BE2C (cell line): Measurements from ENCODE around the gene LRRC8C.

ENCODE experiments used
- DNase-seq: peaks from one replicate; pipeline ENCODE4 v3.0.0-alpha.2; 2020
- H3K27me3 ChIP-seq: fragments of 250-450 bp; sonication (Bioruptor Pico); 2 replicates; pipeline ENCODE4 v1.5.1; 2020; ENCODE audit warnings: mild to moderate bottlenecking
- H3K36me3 ChIP-seq: fragments of 250-450 bp; sonication (Bioruptor Pico); 2 replicates; pipeline ENCODE4 v1.5.1; 2020; ENCODE audit warnings: mild to moderate bottlenecking
- H3K4me1 ChIP-seq: fragments of 250-450 bp; sonication (Bioruptor Pico); 2 replicates; pipeline ENCODE4 v1.5.1; 2020
- H3K4me3 ChIP-seq: 2 replicates; pipeline ENCODE4 v1.5.1; 2011; ENCODE audit warnings: low read depth, low read length
- H3K9me3 ChIP-seq: fragments of 250-450 bp; sonication (Bioruptor Pico); 2 replicates; pipeline ENCODE4 v1.5.1; 2020
- TF ChIP-seq, protein P1 (sequence below): IDR thresholded peaks from 2 replicates; pipeline ENCODE4 v1.5.1; 2012; ENCODE audit warnings: mild to moderate bottlenecking, low read depth, low read length

Gene LRRC8C

DNA sequence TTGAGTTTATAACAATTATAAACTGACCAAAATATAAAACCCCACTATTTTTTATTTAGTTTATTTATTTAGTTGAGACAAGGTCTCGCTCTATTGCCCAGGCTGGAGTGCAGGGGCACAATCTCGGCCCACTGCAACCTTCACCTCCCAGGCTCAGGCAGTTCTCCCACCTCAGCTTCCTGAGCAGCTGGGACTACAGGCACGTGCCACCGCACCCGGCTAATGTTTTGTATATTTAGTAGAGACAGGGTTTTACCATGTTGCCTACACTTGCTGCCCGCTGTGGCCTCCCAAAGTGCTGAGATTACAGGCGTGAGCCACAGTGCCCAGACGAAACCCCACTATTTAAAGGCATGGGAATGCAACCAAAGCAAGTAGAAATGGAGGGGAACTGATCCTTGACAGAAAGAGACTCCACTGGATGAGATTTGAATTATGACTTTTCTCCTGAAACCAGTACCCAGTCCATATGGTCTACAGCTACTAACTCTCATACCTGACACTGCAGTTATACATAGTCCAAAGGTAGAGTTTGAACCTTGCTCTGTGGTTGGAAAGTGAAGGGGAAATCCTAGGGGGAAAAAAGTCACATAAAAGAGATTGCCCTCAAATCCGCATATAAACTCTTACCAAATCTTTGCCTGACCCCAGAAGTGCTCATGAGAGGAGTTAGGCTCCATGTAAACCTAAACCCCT lies 11.3 kb downstream of the LRRC8C start:
- no peaks in the 10 kb centered on the region for H3K36me3 ChIP-seq
- TF ChIP-seq, protein P1, sequence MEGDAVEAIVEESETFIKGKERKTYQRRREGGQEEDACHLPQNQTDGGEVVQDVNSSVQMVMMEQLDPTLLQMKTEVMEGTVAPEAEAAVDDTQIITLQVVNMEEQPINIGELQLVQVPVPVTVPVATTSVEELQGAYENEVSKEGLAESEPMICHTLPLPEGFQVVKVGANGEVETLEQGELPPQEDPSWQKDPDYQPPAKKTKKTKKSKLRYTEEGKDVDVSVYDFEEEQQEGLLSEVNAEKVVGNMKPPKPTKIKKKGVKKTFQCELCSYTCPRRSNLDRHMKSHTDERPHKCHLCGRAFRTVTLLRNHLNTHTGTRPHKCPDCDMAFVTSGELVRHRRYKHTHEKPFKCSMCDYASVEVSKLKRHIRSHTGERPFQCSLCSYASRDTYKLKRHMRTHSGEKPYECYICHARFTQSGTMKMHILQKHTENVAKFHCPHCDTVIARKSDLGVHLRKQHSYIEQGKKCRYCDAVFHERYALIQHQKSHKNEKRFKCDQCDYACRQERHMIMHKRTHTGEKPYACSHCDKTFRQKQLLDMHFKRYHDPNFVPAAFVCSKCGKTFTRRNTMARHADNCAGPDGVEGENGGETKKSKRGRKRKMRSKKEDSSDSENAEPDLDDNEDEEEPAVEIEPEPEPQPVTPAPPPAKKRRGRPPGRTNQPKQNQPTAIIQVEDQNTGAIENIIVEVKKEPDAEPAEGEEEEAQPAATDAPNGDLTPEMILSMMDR: no peak
- DNase-seq: no peak
- H3K4me1 ChIP-seq: no peaks in the 10 kb centered on the region
- H3K4me3 ChIP-seq: no peak overlapping the region
- H3K27me3 ChIP-seq: no peaks in the 10 kb centered on the region
- no peaks in the 10 kb centered on the region for H3K9me3 ChIP-seq

DNA sequence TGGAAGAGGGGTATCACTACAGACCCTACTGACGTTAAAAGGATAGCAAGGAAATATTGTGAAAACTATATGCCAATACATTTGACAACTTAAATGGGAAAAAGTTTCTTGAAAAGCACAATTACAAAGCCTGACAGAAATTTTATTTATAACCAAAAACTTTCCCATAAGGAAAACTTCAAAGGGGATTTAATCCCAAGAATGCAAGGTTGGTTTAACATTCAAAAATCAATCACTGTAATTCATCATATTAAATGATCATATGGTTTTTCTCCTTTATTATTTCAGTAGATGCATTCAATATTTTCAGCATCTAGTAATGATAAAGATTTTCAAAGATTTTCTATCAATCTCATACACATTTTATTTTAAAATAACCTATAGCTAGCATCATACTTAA lies 13.3 kb downstream of the LRRC8C start:
- Histone ChIP-seq H3K27me3 (no peaks in the 10 kb centered on the region), H3K4me1 (no peaks in the 10 kb centered on the region), H3K4me3 (no peak overlapping the region), H3K9me3 (no peaks in the 10 kb centered on the region), H3K36me3 (no peaks in the 10 kb centered on the region)
- no peak for DNase-seq
- TF ChIP-seq, protein P1: no peak

DNA sequence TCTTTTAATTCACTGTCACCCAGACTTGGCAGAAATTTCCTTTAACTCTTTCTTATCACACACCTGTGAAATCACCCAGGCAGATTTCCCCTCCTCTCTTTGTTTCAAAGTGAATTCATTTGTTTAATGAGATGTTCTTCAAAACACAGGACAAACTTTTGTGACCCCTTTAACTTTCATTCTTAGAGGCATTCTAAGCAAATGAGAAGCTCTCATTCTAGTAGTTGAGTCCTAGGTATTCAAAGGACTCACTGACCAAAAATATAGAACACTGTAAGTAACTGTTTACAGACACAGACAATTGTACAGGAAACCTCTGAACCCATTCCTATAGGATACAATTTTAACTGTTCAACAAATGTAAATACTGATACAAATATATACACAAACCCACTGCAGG lies 16.9 kb downstream of the LRRC8C start:
- no peaks in the 10 kb centered on the region for H3K4me1 ChIP-seq
- no peaks in the 10 kb centered on the region for H3K9me3 ChIP-seq
- no peak for DNase-seq
- H3K27me3 ChIP-seq: no peaks in the 10 kb centered on the region
- H3K4me3 ChIP-seq: no peak overlapping the region
- TF ChIP-seq, protein P1: no peak
- no peaks in the 10 kb centered on the region for H3K36me3 ChIP-seq

DNA sequence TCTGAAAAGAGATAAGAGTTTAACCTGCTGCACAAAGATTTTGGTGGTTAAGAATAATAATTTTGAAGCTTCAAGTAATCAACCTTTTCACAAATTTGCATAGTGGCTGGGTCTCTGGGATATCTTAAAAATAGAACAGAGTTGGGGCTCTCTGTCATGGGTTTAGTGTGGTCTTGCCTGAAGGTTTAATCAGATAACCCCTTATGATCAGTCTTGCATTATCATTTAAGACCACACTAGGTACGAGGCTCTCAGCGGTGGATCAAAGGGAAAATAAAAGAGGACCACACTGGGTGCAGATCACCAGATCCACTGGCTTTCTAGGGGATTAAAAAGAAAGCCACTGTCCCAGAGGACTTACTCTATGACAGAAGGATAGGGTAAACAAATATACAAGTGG lies 19.5 kb downstream of the LRRC8C start:
- H3K9me3 ChIP-seq: no peaks in the 10 kb centered on the region
- H3K36me3 ChIP-seq: no peaks in the 10 kb centered on the region
- DNase-seq: no peak
- no peak overlapping the region for H3K4me3 ChIP-seq
- H3K4me1 ChIP-seq: no peaks in the 10 kb centered on the region
- TF ChIP-seq, protein P1: no peak
- H3K27me3 ChIP-seq: no peaks in the 10 kb centered on the region

DNA sequence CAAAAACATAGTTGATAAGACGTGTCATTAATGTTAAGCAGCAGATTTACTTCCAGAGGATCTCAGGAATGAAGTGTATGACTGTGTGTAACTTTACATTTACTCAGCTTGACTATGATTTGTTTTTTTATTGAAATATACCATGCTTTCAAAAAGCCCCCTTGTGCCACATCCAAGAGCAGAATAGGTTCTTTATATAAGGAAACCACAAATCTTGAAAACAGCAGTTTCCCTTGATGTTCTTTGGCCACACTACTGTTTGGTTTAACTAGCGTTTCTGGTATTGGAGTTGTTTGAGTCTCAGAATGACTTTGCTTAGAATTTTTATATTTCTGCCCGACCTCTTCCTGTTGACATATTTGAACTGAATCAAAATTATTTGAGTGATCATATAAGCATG lies 25.0 kb downstream of the LRRC8C start:
- H3K36me3 ChIP-seq: no peaks in the 10 kb centered on the region
- DNase-seq: no peak
- no peaks in the 10 kb centered on the region for H3K27me3 ChIP-seq
- H3K4me1 ChIP-seq: no peaks in the 10 kb centered on the region
- no peak overlapping the region for H3K4me3 ChIP-seq
- H3K9me3 ChIP-seq: no peaks in the 10 kb centered on the region
- TF ChIP-seq, protein P1: no peak

DNA sequence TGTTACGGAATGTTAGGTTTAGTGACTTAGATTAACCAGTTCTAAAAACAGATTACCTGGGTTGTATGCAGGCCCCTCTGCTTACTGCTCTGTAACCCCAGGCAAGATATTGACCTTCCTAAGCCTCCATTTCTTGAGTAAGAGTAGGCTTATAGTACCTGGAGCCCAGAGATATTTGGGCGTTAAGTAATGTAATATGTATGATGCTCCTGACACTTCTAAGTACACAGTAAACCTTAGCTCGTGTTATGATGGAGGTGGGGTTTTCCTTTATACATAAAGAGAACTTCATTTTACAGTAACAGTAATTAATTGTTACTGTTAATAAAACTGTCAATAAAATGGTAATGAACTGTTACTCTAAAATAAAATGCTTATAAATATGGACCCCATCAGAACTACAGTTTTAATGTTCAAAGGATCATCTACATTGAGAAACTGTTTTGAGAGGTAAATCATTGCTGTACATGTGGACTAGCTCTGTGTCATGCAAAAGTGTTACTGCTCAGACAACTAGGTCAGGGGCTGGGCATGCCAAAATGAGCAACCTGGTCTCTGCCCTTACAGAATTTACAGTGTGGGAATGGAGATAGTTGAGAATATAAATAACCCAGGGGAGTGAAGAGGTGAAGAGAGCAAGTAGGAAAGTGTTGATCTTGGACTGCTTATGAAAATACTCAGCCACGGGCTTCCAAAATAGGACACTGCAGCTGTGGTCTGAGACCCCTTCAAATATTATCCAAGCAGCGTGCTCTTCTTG lies 26.6 kb downstream of the LRRC8C start:
- no peaks in the 10 kb centered on the region for H3K9me3 ChIP-seq
- no peaks in the 10 kb centered on the region for H3K27me3 ChIP-seq
- no peaks in the 10 kb centered on the region for H3K36me3 ChIP-seq
- DNase-seq: no peak
- H3K4me3 ChIP-seq: no peak overlapping the region
- no peaks in the 10 kb centered on the region for H3K4me1 ChIP-seq
- TF ChIP-seq, protein P1: no peak
